Measurements from ENCODE around the gene TRPM3.

The TRPM3 gene

GRCh38 chr9:70588381-70588780 is 533.0 kb downstream of the TRPM3 start:
- H3K4me3 ChIP-seq (ENCODE audit: low read depth, low read length) = no peak overlapping the region
- no peak overlapping the region for H3K4me2 ChIP-seq (ENCODE audit: low read length)
- H2AFZ ChIP-seq = no peak overlapping the region
- H3K9me3 ChIP-seq (ENCODE audit: control insufficient read depth, low read length) = no peaks in the 10 kb centered on the region
- H3K4me1 ChIP-seq = peaks cover 4% of the 10 kb centered on the region
- no peaks in the 10 kb centered on the region for H3K27me3 ChIP-seq (ENCODE audit: control insufficient read depth, insufficient read depth, low read length)
- no peak overlapping the region for H3K9ac ChIP-seq
- TF ChIP-seq, protein P1, sequence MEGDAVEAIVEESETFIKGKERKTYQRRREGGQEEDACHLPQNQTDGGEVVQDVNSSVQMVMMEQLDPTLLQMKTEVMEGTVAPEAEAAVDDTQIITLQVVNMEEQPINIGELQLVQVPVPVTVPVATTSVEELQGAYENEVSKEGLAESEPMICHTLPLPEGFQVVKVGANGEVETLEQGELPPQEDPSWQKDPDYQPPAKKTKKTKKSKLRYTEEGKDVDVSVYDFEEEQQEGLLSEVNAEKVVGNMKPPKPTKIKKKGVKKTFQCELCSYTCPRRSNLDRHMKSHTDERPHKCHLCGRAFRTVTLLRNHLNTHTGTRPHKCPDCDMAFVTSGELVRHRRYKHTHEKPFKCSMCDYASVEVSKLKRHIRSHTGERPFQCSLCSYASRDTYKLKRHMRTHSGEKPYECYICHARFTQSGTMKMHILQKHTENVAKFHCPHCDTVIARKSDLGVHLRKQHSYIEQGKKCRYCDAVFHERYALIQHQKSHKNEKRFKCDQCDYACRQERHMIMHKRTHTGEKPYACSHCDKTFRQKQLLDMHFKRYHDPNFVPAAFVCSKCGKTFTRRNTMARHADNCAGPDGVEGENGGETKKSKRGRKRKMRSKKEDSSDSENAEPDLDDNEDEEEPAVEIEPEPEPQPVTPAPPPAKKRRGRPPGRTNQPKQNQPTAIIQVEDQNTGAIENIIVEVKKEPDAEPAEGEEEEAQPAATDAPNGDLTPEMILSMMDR (IDR thresholded peaks at IDR 0.05) = no peak
- no peaks in the 10 kb centered on the region for H3K36me3 ChIP-seq (ENCODE audit: control insufficient read depth, insufficient read depth, low read length)
- H3K27ac ChIP-seq = peak overlapping the region; percentile 60
- H3K79me2 ChIP-seq = no peaks in the 10 kb centered on the region

GRCh38 chr9:70587201-70587600 is 534.2 kb downstream of the TRPM3 start:
- TF ChIP-seq, protein P1 (IDR thresholded peaks at IDR 0.05) = no peak
- no peak overlapping the region for H3K4me2 ChIP-seq (ENCODE audit: low read length)
- no peak overlapping the region for H2AFZ ChIP-seq
- H3K79me2 ChIP-seq = no peaks in the 10 kb centered on the region
- peak overlapping the region; percentile 32 for H3K27ac ChIP-seq
- H3K4me1 ChIP-seq = peaks cover 4% of the 10 kb centered on the region
- no peak overlapping the region for H3K4me3 ChIP-seq (ENCODE audit: low read depth, low read length)
- no peaks in the 10 kb centered on the region for H3K36me3 ChIP-seq (ENCODE audit: control insufficient read depth, insufficient read depth, low read length)
- H3K9ac ChIP-seq = no peak overlapping the region
- H3K9me3 ChIP-seq (ENCODE audit: control insufficient read depth, low read length) = no peaks in the 10 kb centered on the region
- H3K27me3 ChIP-seq (ENCODE audit: control insufficient read depth, insufficient read depth, low read length) = no peaks in the 10 kb centered on the region

- Histone ChIP-seq H3K9me3 (ENCODE audit: control insufficient read depth, low read length) (no peaks in the 10 kb centered on the region), H3K27me3 (ENCODE audit: control insufficient read depth, insufficient read depth, low read length) (no peaks in the 10 kb centered on the region), H3K4me2 (ENCODE audit: low read length) (no peak overlapping the region), H3K4me3 (ENCODE audit: low read depth, low read length) (no peak overlapping the region), H3K36me3 (ENCODE audit: control insufficient read depth, insufficient read depth, low read length) (no peaks in the 10 kb centered on the region), H3K79me2 (no peaks in the 10 kb centered on the region), H3K9ac (no peak overlapping the region), H3K4me1 (peaks cover 4% of the 10 kb centered on the region), H2AFZ (no peak overlapping the region), H3K27ac (no peak overlapping the region)
- TF ChIP-seq, protein P1 (IDR thresholded peaks at IDR 0.05) = no peak
Observed at GRCh38 chr9:70586476-70586875, 534.9 kb downstream of the TRPM3 start.

- Histone ChIP-seq H3K9me3 (ENCODE audit: control insufficient read depth, low read length) (no peaks in the 10 kb centered on the region), H3K27me3 (ENCODE audit: control insufficient read depth, insufficient read depth, low read length) (no peaks in the 10 kb centered on the region), H3K9ac (no peak overlapping the region), H3K4me3 (ENCODE audit: low read depth, low read length) (no peak overlapping the region), H3K79me2 (no peaks in the 10 kb centered on the region), H3K36me3 (ENCODE audit: control insufficient read depth, insufficient read depth, low read length) (no peaks in the 10 kb centered on the region), H3K27ac (no peak overlapping the region), H3K4me2 (ENCODE audit: low read length) (no peak overlapping the region), H3K4me1 (peaks cover 6% of the 10 kb centered on the region), H2AFZ (no peak overlapping the region)
- TF ChIP-seq, protein P1 (IDR thresholded peaks at IDR 0.05) = no peak
Observed at GRCh38 chr9:70581955-70582350, 539.5 kb downstream of the TRPM3 start.

GRCh38 chr9:70581214-70581954 is 540.0 kb downstream of the TRPM3 start:
- Histone ChIP-seq H3K79me2 (no peaks in the 10 kb centered on the region), H3K27me3 (ENCODE audit: control insufficient read depth, insufficient read depth, low read length) (no peaks in the 10 kb centered on the region), H2AFZ (no peak overlapping the region), H3K4me3 (ENCODE audit: low read depth, low read length) (no peak overlapping the region), H3K9ac (no peak overlapping the region), H3K27ac (no peak overlapping the region), H3K4me2 (ENCODE audit: low read length) (peak overlapping the region; percentile 32), H3K4me1 (peaks cover 6% of the 10 kb centered on the region), H3K36me3 (ENCODE audit: control insufficient read depth, insufficient read depth, low read length) (no peaks in the 10 kb centered on the region), H3K9me3 (ENCODE audit: control insufficient read depth, low read length) (no peaks in the 10 kb centered on the region)
- TF ChIP-seq, protein P1 (IDR thresholded peaks at IDR 0.05) = no peak
